ENCODE data around the gene SOCS1.

DNA sequence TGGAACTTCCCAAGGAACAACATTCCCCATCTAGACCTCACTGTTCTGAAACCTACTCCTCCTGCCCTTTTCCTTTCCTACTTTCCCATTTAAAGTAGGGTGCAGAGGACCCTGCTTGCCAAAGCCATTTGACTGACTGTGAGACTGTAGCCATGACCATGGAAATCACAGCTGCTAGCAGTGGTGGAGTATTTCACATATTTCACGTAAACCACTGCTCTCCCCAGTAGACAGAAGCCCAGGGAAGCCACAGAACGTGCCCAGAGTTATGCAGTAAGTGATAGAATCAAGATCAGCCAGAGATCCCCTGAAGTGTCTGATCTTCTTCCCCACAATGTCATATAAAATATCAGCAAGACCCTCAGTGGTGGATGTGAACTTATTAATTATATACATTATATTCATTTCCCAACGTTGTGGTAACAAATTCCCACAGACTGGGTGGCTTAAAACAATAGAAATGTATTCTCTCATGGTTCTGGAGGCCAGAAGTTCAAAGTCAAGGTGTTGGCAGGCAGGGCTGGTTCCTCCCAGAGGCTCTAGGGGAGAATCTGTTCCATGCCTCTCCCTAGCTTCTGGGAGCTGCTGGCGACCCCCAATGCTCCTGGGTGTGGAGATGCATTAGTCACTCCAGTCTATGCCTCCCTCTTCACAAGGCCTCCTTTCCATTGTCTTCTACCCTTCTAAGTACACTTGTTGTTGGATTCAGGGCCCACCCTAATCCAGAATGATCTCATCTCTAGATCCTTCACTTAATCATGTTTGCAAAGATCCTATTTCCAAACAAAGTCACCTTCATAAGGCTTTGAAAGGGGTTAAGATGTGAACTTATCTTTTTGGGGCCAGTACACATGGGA, 45.9 kb upstream of the SOCS1 start:
- no peak for TF ChIP-seq EP300 (IDR thresholded peaks at IDR 0.05)
- TF ChIP-seq POLR2A (IDR thresholded peaks at IDR 0.05; ENCODE audit: low read depth): no peak
- TF ChIP-seq, protein P1, sequence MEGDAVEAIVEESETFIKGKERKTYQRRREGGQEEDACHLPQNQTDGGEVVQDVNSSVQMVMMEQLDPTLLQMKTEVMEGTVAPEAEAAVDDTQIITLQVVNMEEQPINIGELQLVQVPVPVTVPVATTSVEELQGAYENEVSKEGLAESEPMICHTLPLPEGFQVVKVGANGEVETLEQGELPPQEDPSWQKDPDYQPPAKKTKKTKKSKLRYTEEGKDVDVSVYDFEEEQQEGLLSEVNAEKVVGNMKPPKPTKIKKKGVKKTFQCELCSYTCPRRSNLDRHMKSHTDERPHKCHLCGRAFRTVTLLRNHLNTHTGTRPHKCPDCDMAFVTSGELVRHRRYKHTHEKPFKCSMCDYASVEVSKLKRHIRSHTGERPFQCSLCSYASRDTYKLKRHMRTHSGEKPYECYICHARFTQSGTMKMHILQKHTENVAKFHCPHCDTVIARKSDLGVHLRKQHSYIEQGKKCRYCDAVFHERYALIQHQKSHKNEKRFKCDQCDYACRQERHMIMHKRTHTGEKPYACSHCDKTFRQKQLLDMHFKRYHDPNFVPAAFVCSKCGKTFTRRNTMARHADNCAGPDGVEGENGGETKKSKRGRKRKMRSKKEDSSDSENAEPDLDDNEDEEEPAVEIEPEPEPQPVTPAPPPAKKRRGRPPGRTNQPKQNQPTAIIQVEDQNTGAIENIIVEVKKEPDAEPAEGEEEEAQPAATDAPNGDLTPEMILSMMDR (IDR thresholded peaks at IDR 0.05): no peak
